ENCODE data around the gene SMIM14.
A peak's percentile ranks its signal among the peaks of the same experiment; 100 is the strongest.
"Not testable (repeated sequence)": the region's sequence is repeated elsewhere in the genome, so short reads cannot be mapped to it uniquely, and the experiment has no call there.

SMIM14 gene

DNA sequence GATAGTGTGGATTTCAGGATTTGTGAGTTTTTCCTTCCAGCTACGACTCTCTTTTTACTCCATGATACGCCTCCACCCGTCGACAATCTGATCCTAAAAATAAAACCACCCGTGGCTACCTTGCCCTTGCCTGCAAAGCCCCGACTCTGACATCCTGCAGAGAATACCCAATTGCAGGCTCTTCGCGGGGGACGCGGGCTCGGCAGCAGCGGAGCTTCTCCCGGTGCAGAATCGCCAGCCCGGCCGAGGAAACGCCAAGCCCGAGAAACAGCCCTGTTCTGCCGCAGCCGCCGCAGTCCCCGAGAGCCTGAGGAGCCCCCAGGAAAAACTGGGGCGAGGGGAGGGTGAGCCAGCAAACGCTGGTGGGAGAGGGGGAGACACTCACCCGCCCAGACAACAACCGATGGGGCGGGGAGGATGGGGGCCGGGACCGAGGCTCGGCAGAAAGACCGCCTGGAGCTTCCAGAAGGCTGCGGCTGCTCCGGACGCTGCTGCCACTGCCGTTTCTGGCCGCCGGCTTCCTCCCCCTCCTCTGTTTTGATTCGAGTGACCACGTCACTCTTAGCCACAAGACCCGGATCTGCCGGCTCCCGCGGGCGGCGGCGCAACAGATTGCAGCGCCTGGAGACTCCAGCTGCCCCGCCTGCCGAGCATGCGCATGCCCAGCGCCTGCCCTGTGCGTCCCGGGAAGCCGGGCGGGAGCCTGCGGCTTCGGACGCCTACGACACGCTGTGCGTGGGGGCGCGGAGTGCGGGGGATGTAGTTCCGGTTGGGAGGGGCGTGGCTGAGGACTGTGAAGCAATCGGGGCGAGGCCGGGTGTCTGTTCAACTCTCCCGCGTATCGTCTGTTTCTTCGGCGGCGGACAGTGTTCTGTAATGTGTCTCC lies at the start of gene SMIM14:
SMIM14 (minus strand) TSS at position 512 of the 886 bp plus-strand sequence. CDS start 33,720 bp downstream, outside the sequence.
- peak; percentile 86 for DNase-seq

GRCh38 chr4:39687014-39687413 lies 48.3 kb upstream of the SMIM14 start:
- DNase-seq, result no peak

DNA sequence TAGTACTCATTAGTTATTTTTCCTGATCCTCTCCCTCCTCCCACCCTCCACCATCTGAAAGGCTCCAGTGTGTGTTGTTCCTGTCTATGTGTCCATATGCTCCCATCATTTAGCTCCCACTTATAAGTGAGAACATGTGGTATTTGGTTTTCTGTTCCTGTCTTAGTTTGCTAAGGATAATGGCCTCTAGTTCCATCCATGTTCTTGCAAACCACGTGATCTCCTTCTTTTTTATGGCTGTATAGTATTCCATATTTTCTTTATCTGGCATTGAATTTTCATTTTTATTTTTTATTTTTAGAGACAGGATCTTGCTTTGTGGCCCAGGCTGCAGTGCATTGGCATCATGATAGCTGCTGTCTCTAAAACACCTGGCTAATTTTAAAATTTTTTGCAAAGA lies 47.3 kb upstream of the SMIM14 start:
- DNase-seq, result no peak

- DNase-seq, result no peak
Measured at GRCh38 chr4:39682138-39682537, 43.5 kb upstream of the SMIM14 start.

DNA sequence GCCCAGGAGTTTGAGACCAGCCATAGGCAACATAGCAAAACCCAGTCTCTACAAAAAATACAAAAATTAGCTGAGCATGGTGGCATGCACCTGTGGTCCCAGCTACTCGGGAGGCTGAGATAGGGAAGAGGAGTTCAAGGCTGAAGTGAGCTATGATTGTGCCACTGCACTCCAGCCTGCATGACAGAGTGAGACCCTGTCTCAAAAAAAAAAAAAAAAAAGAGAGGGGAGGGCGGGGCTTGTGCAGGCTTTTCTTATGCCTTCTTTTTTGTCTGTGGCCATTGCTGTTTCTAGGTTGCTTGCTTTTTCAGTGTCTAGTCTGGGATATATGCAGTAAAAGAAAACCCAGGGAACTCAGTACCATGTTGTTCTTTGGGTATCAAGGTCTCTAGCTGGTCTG lies 42.3 kb upstream of the SMIM14 start:
- DNase-seq, result not testable (repeated sequence)

DNA sequence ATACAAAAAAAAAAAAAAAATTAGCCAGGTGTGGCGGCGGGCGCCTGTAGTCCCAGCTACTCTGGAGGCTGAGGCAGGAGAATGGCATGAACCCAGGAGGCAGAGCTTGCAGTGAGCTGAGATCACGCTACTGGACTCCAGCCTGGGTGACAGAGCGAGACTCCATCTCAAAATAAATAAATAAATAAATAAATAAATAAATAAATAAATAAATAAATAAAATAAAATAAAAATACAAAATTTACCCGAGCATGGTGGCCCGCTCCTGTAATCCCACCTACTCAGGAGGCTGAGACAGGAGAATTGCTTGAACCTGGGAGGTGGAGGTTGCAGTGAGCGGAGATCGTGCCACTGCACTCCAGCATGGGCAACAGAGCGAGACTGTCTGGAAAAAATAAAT lies 37.0 kb upstream of the SMIM14 start:
- not testable (repeated sequence) for DNase-seq

DNA sequence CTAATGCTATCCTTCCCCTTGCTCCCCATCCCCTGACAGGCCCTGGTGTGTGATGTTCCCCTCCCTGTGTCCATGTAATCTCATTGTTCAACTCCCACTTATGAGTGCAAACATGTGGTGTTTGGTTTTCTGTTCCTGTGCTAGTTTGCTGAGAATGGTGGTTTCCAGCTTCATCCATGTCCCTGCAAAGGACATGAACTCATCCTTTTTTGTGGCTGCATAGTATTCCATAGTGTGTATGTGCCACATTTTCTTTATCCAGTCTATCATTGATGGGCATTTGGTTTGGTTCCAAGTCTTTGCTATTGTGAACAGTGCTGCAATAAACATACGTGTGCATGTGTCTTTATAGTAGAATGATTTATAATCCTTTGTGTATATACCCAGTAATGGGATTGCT lies 31.6 kb upstream of the SMIM14 start:
- not testable (repeated sequence) for DNase-seq

DNA sequence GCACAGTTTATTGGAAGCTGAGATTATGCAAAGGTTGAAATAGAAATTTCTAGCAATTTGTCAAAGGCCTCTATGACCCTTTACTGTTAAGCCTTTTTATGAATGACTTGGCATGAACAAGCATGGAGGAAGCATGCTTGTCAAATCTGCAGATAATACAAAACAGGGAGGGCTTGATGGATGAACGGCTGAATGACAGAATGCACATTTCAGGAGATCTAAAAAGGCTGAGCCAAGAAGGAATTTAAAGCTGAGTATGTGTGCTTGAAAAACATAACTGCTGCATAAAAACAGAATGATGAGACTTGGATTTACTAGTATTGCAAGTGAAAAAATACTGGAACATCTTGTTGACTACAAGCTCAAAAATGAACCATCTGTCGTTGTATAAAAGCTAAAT lies 30.2 kb upstream of the SMIM14 start:
- DNase-seq, result no peak

DNA sequence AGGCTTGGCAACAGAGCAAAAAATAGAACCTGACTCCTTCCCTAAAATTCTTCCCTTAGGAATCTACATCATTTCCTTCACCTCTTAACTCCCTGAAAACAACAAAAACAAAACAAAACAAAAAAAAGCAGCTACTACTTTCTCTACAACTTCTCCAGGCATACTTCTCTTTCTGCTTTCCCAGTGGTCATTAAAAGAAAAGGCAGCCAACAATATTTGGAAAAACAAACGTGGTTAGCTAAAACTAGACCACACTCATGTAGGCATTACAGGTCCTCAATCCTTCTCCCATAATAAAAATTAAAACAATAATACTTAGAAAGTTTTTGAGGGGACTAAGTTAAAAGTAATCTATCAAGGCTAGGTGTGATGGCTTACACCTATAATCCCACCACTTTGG lies 29.0 kb upstream of the SMIM14 start:
- DNase-seq, result no peak

DNA sequence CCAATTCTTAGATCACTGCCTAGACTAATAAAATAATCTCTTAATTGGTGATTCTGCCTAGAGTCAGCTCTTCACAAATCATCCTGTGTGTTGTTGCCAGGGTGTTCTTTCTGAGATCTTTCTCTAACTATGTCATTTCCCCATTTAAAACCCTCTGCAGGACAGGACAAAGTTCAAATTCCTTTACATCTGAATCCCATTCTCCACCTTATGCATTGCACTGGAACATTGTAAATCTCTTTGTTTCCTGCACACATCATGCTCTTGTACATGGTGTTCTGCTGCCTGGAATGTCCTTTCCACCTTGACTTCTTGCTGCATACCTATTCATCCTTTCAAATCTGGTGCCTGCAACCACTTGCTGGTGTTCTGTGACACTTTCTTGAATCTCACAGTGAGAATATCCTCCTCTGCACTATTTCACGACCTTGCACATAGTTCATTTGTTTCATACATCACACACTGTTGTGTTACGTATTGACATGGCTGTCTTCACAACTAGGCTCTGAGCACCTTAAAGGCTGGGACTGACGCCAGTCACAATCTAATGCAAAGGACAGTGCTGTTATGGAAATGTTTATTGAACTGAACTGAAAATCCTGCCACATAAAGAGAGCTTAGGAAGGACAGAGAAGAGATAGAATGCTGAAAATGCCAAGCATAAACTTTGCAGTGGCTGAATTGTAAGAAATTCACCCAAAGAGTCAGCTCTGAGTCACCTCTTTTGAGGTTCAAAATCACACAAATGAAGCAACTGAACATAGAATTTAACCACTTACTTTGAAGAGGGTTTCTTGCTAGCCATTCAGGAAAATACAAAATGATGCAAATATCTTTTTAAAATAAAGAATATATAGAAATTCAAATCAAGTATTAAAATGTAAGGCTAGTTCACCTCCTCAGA lies 26.4 kb upstream of the SMIM14 start:
- DNase-seq, result no peak

GRCh38 chr4:39662683-39663082 lies 24.0 kb upstream of the SMIM14 start:
- DNase-seq, result no peak

DNA sequence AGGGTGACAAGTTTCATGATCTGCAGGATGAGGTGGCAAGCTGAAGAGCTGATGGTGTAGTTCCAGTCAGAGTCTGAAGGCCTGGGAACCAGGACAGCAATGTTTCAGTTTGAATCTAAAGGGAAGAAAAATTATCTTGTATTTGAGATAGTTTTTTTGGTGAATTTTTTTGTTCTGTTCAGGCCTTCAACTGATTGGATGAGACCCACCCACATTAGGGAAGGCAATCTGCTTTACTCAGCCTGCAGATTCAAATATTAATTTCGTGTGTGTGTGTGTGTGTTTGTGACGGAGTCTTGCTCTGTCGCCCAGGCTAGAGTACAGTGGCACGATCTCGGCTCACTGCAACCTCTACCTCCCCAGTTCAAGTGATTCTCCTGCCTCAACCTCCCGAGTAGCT lies 22.1 kb upstream of the SMIM14 start:
- no peak for DNase-seq

- no peak for DNase-seq
Measured at GRCh38 chr4:39660045-39660444, 21.4 kb upstream of the SMIM14 start.

- no peak for DNase-seq
Measured at GRCh38 chr4:39658756-39659155, 20.1 kb upstream of the SMIM14 start.

GRCh38 chr4:39657465-39657864 lies 18.8 kb upstream of the SMIM14 start:
- no peak for DNase-seq

DNA sequence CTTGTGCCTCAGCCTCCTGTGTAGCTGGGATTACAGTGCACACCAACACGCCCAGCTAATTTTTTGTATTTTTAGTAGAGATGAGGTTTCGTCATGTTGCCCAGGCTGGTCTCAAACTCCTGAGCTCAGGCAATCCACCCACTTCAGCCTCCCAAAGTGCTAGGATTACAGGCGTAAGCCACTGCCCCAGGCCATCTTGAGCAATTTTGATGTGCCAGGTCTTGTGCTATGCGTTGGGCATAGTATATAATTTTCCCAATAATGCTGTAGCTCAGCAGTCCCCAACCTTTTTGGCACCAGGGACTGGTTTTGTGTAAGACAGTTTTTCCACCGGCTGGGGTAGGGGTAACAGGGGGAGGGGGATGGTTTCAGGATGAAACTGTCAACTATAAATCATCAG lies 18.0 kb upstream of the SMIM14 start:
- DNase-seq, result not testable (repeated sequence)

DNA sequence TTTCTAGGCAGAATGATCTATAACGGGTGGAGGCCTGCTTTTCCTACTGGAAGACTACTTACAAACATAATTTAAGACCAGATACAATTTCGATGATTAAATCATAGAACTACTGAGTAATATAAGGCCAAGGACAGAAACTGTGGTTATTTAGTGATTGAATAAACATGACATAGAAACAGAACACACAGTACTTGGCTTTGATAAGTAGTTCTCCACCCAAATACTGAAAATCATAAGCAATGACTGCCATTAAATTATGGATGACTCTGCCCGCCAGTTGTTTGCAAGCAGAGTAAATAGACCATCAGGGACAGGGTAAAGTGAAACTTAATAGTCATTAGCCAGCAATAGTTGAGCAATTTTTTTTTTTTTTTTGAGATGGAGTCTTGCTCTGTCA lies 17.2 kb upstream of the SMIM14 start:
- DNase-seq, result no peak

DNA sequence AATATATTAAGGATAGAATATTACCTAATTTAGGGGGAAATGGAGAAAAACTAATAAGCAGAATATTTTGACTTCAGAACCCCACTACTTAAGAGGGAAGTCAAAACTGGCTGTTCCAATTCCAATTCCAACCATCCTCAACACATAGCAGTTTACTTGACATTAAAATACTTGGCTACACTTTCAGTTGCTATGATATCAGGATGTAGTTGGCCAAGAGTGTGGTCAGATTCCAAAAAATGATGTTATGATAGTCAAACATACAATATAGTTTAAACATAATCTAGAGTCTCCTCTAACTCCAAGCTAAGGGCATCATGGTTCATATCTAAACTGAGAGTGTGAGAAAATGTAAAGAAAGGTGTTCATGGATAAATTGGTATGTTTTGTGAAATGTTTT lies 16.5 kb upstream of the SMIM14 start:
- DNase-seq, result no peak

DNA sequence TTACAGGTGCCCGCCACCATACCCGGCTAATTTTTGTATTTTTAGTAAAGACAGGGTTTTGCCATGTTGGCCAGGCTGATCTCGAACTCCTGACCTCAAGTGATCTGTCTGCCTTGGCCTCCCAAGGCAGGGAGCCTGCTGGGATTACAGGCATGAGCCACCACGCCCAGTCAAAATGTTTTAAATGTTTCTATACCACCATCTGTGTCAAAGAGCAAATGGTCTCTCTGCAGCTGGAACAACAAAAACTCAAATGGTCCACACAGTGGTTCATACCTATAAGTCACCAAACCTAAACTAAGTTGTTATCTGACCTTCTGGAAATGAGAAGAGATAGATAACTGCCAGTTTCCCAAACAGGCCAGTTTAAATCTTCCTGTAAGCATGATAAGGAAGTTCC lies 12.9 kb upstream of the SMIM14 start:
- not testable (repeated sequence) for DNase-seq

GRCh38 chr4:39649639-39650265 lies 11.1 kb upstream of the SMIM14 start:
- DNase-seq, result no peak

DNA sequence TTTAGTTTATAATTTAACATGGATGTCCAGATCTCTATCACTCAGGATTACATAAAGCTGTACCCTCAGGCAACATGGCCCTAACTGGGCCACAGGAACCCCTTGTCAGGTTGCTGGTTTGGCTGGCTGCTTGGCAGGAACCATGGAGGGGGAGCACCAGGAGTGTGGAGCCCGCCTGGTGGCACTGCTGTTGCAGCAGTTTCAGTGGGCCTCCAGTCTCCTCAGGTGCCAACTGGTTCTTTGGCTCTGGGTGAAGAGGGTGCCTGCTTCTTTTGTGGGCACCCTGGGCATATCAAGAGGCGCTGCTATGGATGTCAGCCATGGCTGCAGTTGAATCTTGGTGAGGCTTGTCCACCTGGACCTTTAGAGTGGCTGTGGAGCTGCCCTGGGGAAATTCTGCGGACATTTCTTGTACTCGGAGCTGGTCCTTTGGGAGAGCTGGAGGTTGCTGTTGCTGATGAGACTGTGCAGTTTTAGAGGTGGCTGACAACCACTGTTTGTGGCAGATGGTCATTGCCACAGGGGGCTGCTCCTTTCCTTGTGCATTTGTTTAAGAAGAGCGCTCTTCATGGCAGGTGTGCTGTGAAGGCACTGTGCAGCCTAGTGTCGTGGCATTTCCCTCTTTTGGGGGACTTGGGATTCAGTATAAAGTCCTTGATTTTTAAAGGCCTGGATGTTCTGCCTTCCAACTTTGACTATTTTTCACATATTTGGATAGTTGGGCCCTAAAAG lies 10.3 kb upstream of the SMIM14 start:
- DNase-seq, result no peak

GRCh38 chr4:39648213-39648612 lies 9.5 kb upstream of the SMIM14 start:
- no peak for DNase-seq
